ENCODE measurements around the gene THRAP3. TPM values are rescaled to one million over a fixed set of nuclear protein-coding genes. Genes with fewer than 3 reads are reported as not detected.
"Not testable (repeated sequence)": the region's sequence is repeated elsewhere in the genome, so short reads cannot be mapped to it uniquely, and the experiment has no call there.

Gene THRAP3
- total RNA-seq, 2 donors from 2014 or later: 118 to 131 TPM

DNA sequence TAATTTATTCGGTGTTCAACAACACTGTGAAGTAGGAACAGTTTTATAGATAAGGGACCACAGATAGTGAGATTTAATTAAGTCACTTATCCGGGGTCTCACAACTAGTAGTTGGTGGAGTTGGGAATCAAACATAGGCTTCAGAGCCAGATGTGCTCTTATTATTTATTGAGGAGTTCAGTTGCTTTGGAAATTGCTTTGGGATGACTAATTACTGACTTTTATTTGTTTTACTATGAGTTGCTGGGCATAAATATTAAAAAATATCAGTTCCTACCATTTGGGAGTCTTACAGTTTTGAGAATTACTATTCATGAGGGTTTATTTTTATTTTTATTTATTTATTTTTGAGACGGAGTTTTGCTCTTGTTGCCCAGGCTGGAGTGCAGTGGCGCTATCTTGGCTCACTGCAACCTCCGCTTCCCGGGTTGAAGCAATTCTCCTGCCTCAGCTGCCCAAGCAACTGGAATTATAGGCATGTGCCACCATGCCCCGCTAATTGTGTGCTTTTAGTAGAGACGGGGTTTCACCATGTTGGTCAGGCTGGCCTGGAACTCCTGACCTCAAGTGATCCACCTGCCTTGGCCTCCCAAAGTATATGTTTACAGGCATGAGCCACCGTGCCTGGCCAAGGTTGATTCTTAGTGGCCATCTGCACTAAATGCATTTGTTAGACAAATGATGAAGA, 27.7 kb downstream of the THRAP3 start:
- H3K9me3 Mint-ChIP-seq: no peaks in the 10 kb centered on the region
- H3K36me3 Mint-ChIP-seq: peaks cover 7% of the 10 kb centered on the region
- H3K4me1 Mint-ChIP-seq (ENCODE audit: low read depth in 2 of 2): peaks cover 46% of the 10 kb centered on the region in 2 donors
- no peak overlapping the region for H3K4me3 Mint-ChIP-seq
- H3K27ac Mint-ChIP-seq: peak overlapping the region in 1 of 2 donors; percentile 3
- H3K27me3 Mint-ChIP-seq: no peaks in the 10 kb centered on the region
- ATAC-seq (no peak), DNase-seq (ENCODE audit: low spot score) (no peak)

DNA sequence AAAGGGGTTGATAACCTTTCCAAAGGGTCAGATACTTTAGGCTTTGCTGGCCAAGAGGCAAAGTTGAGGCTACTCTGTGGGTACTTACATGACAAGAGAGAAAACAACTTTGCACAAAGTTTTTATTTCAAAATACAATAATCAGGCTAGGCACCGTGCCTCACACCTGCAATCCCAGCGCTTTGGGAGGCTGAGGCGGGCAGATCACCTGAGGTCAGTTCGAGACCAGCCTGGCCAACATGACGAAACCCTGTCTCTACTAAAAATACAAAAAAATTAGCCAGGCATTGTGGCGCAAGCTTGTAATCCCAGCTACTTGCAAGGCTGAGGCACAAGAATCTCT, 28.2 kb downstream of the THRAP3 start:
- not testable (repeated sequence) for H3K27ac Mint-ChIP-seq; H3K4me3 Mint-ChIP-seq; H3K9me3 Mint-ChIP-seq; H3K27me3 Mint-ChIP-seq; ATAC-seq; DNase-seq (ENCODE audit: low spot score)
- H3K36me3 Mint-ChIP-seq: peaks cover 12% of the 10 kb centered on the region
- peaks cover 51% of the 10 kb centered on the region in 2 donors for H3K4me1 Mint-ChIP-seq (ENCODE audit: low read depth in 2 of 2)

GRCh38 chr1:36253161-36253862, 29.1 kb downstream of the THRAP3 start:
- Mint-ChIP-seq H3K4me1 (ENCODE audit: low read depth in 2 of 2) (peaks cover 47 to 50% of the 10 kb centered on the region in 2 donors), H3K36me3 (peaks cover 14% of the 10 kb centered on the region), H3K27ac (no peak overlapping the region), H3K27me3 (no peaks in the 10 kb centered on the region), H3K9me3 (no peaks in the 10 kb centered on the region), H3K4me3 (no peak overlapping the region)
- no peak for ATAC-seq
- DNase-seq (ENCODE audit: low spot score): no peak

DNA sequence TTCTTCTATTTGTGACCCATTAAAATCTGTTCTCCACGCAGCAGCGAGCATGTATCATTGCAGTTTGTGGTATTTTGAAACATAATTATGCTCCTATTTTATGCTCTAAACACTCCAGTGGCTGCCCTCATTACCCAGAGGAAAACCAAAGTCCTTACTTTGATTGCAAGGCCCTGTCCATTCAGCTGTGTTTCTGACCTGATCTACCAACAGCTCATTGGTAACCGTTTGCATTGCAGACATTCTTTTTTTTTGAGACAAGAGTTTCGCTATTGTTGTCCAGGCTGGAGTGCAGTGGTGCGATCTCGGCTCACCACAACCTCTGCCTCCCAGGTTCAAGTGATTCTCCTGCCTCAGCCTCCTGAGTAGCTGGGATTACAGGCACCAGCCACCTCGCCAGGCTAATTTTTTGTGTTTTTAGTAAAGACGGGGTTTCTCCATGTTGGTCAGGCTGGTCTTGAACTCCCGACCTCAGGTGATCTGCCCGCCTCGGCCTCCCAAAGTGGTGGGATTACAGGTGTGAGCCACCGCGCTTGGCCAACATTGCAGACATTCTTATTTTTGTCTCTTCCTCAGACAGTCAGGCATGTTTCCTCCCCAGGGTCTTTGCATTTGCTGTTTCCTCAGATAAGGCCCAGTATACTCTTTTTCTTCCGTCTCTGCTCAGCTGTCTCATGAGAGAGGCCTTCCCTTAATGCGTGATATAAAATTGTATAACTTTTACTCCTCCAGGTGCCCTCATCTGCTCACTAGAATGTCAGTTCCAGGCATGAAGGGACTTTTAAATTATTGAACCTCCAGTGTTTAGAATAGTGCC, 32.5 kb downstream of the THRAP3 start:
- Mint-ChIP-seq H3K36me3 (peaks cover 7% of the 10 kb centered on the region), H3K4me1 (ENCODE audit: low read depth in 2 of 2) (peaks cover 24 to 31% of the 10 kb centered on the region in 2 donors), H3K27ac (peak overlapping the region; percentile 49 to 50)

DNA sequence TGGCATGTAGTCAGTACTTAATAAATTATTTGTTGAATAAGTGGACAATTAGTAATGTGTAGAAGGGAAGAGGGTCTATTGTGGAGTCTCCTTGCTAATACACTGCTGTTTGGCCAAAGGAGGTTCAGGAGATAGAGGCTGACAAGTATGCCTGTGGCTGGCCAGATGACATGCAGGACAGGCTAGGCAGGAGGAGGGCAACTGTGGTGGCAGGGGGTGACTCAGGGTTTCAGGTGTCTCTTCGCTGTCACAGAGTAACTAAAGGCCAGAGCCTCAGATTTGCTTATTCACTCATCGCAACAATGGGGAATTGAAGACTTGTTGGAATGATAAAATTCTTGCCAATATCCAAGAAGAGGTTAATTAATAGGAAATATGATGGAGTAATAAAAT, 33.1 kb downstream of the THRAP3 start:
- ATAC-seq (peak in 1 of 2 donors; percentile 62), DNase-seq (ENCODE audit: low spot score) (no peak)
- H3K27ac Mint-ChIP-seq: peak overlapping the region; percentile 49 to 50
- peaks cover 23 to 33% of the 10 kb centered on the region in 2 donors for H3K4me1 Mint-ChIP-seq (ENCODE audit: low read depth in 2 of 2)
- peaks cover 7% of the 10 kb centered on the region for H3K36me3 Mint-ChIP-seq
- no peak overlapping the region for H3K4me3 Mint-ChIP-seq
- no peaks in the 10 kb centered on the region for H3K27me3 Mint-ChIP-seq
- no peaks in the 10 kb centered on the region for H3K9me3 Mint-ChIP-seq

More for the DNA sequence above, 32.5 kb downstream of the THRAP3 start:
- H3K9me3 Mint-ChIP-seq: no peaks in the 10 kb centered on the region
- H3K4me3 Mint-ChIP-seq: no peak overlapping the region
- DNase-seq (ENCODE audit: low spot score): no peak
- H3K27me3 Mint-ChIP-seq: no peaks in the 10 kb centered on the region
- ATAC-seq: no peak

- peaks cover 7% of the 10 kb centered on the region for H3K36me3 Mint-ChIP-seq
- H3K9me3 Mint-ChIP-seq: no peaks in the 10 kb centered on the region
- no peak overlapping the region for H3K4me3 Mint-ChIP-seq
- no peaks in the 10 kb centered on the region for H3K27me3 Mint-ChIP-seq
- H3K27ac Mint-ChIP-seq: peak overlapping the region in 1 of 2 donors; percentile 39
- ATAC-seq (no peak), DNase-seq (ENCODE audit: low spot score) (no peak)
- H3K4me1 Mint-ChIP-seq (ENCODE audit: low read depth in 2 of 2): peaks cover 18 to 33% of the 10 kb centered on the region in 2 donors
Measured at GRCh38 chr1:36258960-36259344, 34.7 kb downstream of the THRAP3 start.

DNA sequence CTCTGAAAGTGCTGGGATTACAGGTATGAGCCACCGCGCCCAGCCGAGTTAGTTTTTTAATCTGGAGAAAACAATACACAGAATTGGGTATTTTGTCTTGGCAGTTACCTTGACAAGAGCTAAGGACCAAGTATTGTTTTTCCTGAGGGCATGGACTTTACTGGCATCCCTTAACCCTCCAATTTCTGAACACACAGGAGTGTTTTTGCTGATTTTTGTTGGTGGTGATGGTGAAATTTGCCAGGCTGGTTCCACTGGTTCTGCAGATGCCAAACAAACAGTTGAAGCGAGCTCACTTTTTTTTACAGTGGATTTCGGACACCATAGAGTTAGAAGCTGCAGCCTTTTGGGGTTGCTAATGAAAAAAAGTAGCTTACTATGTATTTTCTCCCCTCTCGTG, 44.7 kb downstream of the THRAP3 start:
- Mint-ChIP-seq H3K27ac (peak overlapping the region in 1 of 2 donors; percentile 17), H3K4me3 (no peak overlapping the region), H3K4me1 (ENCODE audit: low read depth in 2 of 2) (peaks cover 9 to 15% of the 10 kb centered on the region in 2 donors), H3K27me3 (no peaks in the 10 kb centered on the region), H3K9me3 (no peaks in the 10 kb centered on the region), H3K36me3 (no peaks in the 10 kb centered on the region)
- no peak for ATAC-seq
- DNase-seq (ENCODE audit: low spot score): no peak

DNA sequence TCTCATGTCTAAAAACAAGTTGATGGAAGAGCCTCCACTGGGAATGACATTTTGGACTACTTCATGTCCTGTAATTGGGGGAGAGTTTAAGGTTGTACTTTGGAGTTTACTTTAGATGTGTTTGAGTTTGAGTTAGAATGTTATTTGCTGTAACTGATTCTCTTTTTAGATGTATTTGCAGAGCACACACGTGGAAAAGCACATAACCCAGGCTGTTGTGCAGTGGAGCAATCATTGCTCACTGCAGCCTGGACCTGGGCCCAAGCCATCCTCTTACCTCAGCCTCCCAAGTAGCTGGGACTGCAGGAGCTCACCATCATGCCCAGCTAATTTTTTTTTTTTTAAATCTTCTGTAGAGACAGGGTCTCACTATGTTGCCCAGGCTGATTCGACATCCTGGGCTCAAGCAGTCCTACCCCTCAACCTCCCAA, 45.2 kb downstream of the THRAP3 start:
- peak overlapping the region in 1 of 2 donors; percentile 17 for H3K27ac Mint-ChIP-seq
- ATAC-seq (no peak), DNase-seq (ENCODE audit: low spot score) (no peak)
- H3K27me3 Mint-ChIP-seq: no peaks in the 10 kb centered on the region
- H3K9me3 Mint-ChIP-seq: no peaks in the 10 kb centered on the region
- H3K4me1 Mint-ChIP-seq (ENCODE audit: low read depth in 2 of 2): peaks cover 5 to 11% of the 10 kb centered on the region in 2 donors
- H3K36me3 Mint-ChIP-seq: no peaks in the 10 kb centered on the region
- H3K4me3 Mint-ChIP-seq: no peak overlapping the region

- Mint-ChIP-seq H3K36me3 (no peaks in the 10 kb centered on the region), H3K27ac (peak overlapping the region; percentile 21 to 33), H3K4me1 (ENCODE audit: low read depth in 2 of 2) (peaks cover 5 to 9% of the 10 kb centered on the region in 2 donors), H3K4me3 (no peak overlapping the region), H3K9me3 (no peaks in the 10 kb centered on the region), H3K27me3 (no peaks in the 10 kb centered on the region)
- no peak for ATAC-seq
- DNase-seq (ENCODE audit: low spot score): no peak
Measured at GRCh38 chr1:36273024-36273423, 48.8 kb downstream of the THRAP3 start.

- Mint-ChIP-seq H3K4me3 (no peak overlapping the region), H3K27me3 (no peaks in the 10 kb centered on the region), H3K4me1 (ENCODE audit: low read depth in 2 of 2) (peaks cover 7 to 9% of the 10 kb centered on the region in 2 donors), H3K27ac (no peak overlapping the region), H3K36me3 (no peaks in the 10 kb centered on the region), H3K9me3 (no peaks in the 10 kb centered on the region)
- DNase-seq (ENCODE audit: low spot score) (no peak), ATAC-seq (no peak)
Measured at GRCh38 chr1:36274201-36274600, 50.0 kb downstream of the THRAP3 start.

DNA sequence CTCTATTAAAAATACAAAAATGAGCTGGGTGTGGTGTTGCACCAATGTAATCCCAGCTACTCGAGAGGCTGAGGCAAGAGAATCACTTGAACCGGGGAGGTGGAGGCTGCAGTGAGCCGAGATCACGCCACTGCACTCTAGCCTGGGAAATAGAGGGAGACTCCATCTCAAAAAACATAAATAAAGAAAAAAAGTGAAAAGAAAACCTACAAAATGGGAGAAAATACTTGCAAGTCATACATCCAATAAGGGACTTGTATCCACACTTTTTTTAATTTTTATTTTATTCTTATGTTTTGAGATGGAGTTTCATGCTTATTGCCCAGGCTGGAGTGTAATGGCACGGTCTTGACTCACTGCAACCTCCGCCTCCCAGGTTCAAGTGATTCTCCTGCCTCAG, 52.4 kb downstream of the THRAP3 start:
- DNase-seq (ENCODE audit: low spot score) (no peak), ATAC-seq (no peak)
- Mint-ChIP-seq H3K9me3 (no peaks in the 10 kb centered on the region), H3K4me1 (ENCODE audit: low read depth in 2 of 2) (peaks cover 15 to 18% of the 10 kb centered on the region in 2 donors), H3K27me3 (no peaks in the 10 kb centered on the region), H3K4me3 (no peak overlapping the region), H3K27ac (no peak overlapping the region), H3K36me3 (no peaks in the 10 kb centered on the region)

DNA sequence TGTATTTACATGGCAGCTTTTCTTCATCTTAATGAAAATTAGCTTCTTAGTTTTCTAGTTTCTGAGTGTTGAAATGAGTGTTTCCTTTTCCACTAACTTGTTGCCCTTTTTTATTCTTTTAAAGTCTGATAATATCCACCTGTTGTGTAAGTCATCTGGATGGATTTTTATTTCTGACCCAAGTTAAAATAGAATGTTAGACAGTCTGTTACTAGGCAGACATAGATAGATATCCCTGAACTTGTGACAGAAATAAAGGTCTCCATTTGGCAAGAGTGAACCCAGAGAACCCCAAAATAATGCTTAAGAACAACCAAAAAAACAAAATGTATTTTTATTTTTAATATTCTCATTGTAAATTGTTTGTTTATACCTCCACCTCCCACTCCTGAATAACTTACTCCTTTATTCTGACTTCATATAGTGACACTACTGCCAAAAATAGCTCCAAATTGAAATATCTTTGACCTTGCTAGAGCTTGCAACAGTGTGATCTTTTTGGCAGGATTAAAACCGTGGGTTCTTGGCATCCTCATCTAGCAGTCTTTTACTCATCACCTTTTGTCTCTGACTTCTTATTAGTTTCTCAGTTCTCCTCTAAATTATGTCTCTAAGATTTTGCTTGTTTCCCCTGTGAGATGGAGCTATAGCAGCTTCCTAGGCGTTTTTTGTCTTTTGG, 55.0 kb downstream of the THRAP3 start:
- Mint-ChIP-seq H3K9me3 (no peaks in the 10 kb centered on the region), H3K36me3 (peaks cover 4% of the 10 kb centered on the region), H3K4me3 (no peak overlapping the region), H3K4me1 (ENCODE audit: low read depth in 2 of 2) (peaks cover 12 to 15% of the 10 kb centered on the region in 2 donors), H3K27me3 (no peaks in the 10 kb centered on the region), H3K27ac (peak overlapping the region; percentile 17 to 62)
- ATAC-seq: no peak
- no peak for DNase-seq (ENCODE audit: low spot score)

DNA sequence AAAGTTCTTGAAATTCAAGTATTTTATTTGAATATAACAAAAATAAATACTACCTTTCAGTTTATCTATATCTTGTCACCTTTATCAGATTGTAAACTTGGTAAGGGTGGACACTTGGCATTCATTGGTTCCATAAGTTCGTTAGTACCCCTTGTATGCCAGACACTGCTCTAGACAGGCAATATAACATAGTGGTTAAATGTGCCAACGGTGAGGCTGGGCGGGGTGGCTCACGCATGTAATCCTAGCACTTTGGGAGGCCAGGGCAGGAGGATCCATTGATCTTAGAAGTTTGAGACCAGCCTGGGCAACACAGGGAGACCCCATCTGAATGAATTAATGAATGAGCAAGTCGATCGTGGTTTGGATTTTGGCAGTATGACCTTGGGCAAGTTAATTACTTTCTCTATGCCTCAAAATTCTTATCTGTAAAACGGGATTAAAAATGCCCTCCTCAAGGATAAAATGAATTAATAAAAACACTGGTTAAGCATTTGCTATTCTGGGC, 55.6 kb downstream of the THRAP3 start:
- no peaks in the 10 kb centered on the region for H3K9me3 Mint-ChIP-seq
- ATAC-seq (no peak), DNase-seq (ENCODE audit: low spot score) (no peak)
- H3K27ac Mint-ChIP-seq: peak overlapping the region; percentile 17 to 62
- H3K4me3 Mint-ChIP-seq: no peak overlapping the region
- peaks cover 4% of the 10 kb centered on the region for H3K36me3 Mint-ChIP-seq
- H3K27me3 Mint-ChIP-seq: no peaks in the 10 kb centered on the region
- peaks cover 12 to 15% of the 10 kb centered on the region in 2 donors for H3K4me1 Mint-ChIP-seq (ENCODE audit: low read depth in 2 of 2)

Data from natural killer cell treated with Interleukin-12 subunit alpha and Interleukin-12 subunit beta and Interleukin-15 and Interleukin-18, amount 100 ng/mL, for 72 hours (primary cell).